HEK293T (cell line): Measurements from ENCODE around the gene DARS1.
"Not testable (repeated sequence)": the region's sequence is repeated elsewhere in the genome, so short reads cannot be mapped to it uniquely, and the experiment has no call there.

Experiments
- CTCF ChIA-PET: fragments of 350-600 bp; formaldehyde crosslinking; extraction: SDS; loops from one replicate; lab custom pipeline; 2021; ENCODE audit warnings: antibody characterized with exemption, inconsistent platforms; lab: Yijun Ruan, JAX
- POLR2A ChIA-PET: fragments of 350-600 bp; formaldehyde crosslinking; extraction: SDS; loops from one replicate; lab custom pipeline; 2020; ENCODE audit warnings: antibody characterized with exemption, inconsistent platforms; lab: Yijun Ruan, JAX
- DNase-seq: peaks from one replicate; pipeline ENCODE4 v3.0.0; 2012; ENCODE audit warnings: mixed read lengths; ENCODE audit errors: extremely low spot score
- ARNT ChIP-seq: fragments of 450-650 bp; IDR thresholded peaks from 2 replicates; pipeline ENCODE4 v1.6.1; 2017; ENCODE audit warnings: mild to moderate bottlenecking
- BHLHE40 ChIP-seq: fragments of 450-650 bp; IDR thresholded peaks from 2 replicates; pipeline ENCODE4 v1.6.1; 2016; ENCODE audit warnings: mild to moderate bottlenecking, moderate library complexity, borderline replicate concordance
- CTBP1 ChIP-seq: fragments of 450-650 bp; IDR thresholded peaks from 2 replicates; pipeline ENCODE4 v1.6.1; 2016; ENCODE audit warnings: borderline replicate concordance
- ELF4 ChIP-seq: fragments of 450-650 bp; IDR thresholded peaks from 2 replicates; pipeline ENCODE4 v1.6.1; 2017; ENCODE audit warnings: antibody characterized with exemption
- FOXA1 ChIP-seq: fragments of 450-650 bp; IDR thresholded peaks from 2 replicates; pipeline ENCODE4 v1.6.1; 2016; ENCODE audit warnings: mild to moderate bottlenecking
- FOXK2 ChIP-seq: fragments of 450-650 bp; IDR thresholded peaks from 2 replicates; pipeline ENCODE4 v1.6.1; 2016; ENCODE audit warnings: mild to moderate bottlenecking
- FOXM1 ChIP-seq: fragments of 450-650 bp; IDR thresholded peaks from 2 replicates; pipeline ENCODE4 v1.6.1; 2017; ENCODE audit warnings: mild to moderate bottlenecking, borderline replicate concordance
- HDGF ChIP-seq: fragments of 450-650 bp; IDR thresholded peaks from 2 replicates; pipeline ENCODE4 v1.6.1; 2017; ENCODE audit warnings: antibody characterized with exemption, borderline replicate concordance
- L3MBTL2 ChIP-seq: fragments of 450-650 bp; conservative IDR thresholded peaks from 2 replicates; pipeline ENCODE4 v1.6.1; 2016; ENCODE audit warnings: mild to moderate bottlenecking
- LEF1 ChIP-seq: fragments of 450-650 bp; IDR thresholded peaks from 2 replicates; pipeline ENCODE4 v1.6.1; 2017; ENCODE audit warnings: mild to moderate bottlenecking, borderline replicate concordance
- NFRKB ChIP-seq: fragments of 450-650 bp; IDR thresholded peaks from 2 replicates; pipeline ENCODE4 v1.6.1; 2016; ENCODE audit warnings: mild to moderate bottlenecking, moderate library complexity
- SP1 ChIP-seq: fragments of 450-650 bp; IDR thresholded peaks from 2 replicates; pipeline ENCODE4 v1.6.1; 2017
- SUZ12 ChIP-seq: fragments of 450-650 bp; IDR thresholded peaks from 2 replicates; pipeline ENCODE4 v1.6.1; 2016; ENCODE audit warnings: mild to moderate bottlenecking
- TARDBP ChIP-seq: fragments of 450-650 bp; IDR thresholded peaks from 2 replicates; pipeline ENCODE4 v1.6.1; 2016
- ZNF384 ChIP-seq: fragments of 450-650 bp; IDR thresholded peaks from 2 replicates; pipeline ENCODE4 v1.6.1; 2016
- TF ChIP-seq, protein P1 (sequence below): fragments of 450-650 bp; IDR thresholded peaks from 2 replicates; pipeline ENCODE4 v1.6.1; 2016

Gene DARS1

DNA sequence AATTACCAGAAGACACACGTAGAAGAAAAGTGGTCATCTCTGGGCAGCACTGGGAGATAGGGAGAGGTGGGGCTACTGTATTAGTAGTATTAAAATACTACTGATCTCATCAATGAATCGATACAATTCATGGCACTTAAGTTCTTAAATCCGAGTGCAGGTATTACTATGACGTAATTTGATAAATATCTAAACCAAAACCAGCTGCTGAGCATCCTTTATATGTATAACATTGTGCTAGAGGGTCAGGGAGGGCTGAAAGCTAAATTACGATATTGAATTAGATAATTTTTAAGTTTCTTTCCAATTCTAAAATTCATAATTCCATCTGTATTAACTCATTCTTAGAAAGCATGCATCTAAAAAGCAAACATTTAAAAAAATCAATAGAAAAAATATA is 25.3 kb downstream of the DARS1 start:
- no peak for TF ChIP-seq NFRKB
- CTCF ChIA-PET, result no interaction called here
- no peak for DNase-seq
- POLR2A ChIA-PET, result no interaction called here

- DNase-seq, POLR2A ChIA-PET: not testable (repeated sequence)
- CTCF ChIA-PET, result interaction anchor here (1.2 kb wide), 1 partner anchor 9 kb away, joined by 4 read pairs; no protein-coding TSS in a partner anchor
These were observed 26.5 kb downstream of the DARS1 start for GRCh38 chr2:135958927-135959326.

DNA sequence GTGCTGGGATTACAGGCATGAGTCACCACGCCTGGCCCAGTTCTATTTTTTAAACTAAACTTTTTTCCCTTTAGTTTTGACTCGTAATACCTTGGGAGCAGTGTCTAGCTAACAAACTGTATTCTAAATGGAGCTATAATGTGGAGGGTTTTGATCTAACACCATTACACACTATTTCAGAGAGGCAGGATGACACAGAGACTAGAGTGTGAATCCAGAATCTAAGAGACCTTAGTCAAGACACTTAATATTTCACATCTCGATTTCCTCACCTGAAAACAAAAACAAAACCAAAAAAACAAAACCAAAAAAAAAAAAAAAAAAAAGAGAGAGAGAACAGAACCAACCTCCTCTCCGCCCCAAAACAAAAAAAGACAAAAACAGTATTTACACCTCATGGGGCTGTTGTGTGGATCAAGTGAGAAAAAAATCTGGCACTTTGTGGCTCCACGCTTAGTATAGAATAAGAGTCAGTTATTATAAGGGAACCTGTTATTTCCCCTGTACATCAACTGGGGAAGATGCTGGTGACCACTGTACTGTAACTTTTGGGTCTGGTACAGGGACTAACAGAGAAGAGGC is 31.3 kb downstream of the DARS1 start:
- POLR2A ChIA-PET, result no interaction called here
- DNase-seq, result no peak
- CTCF ChIA-PET, result no interaction called here
- TF ChIP-seq FOXA1, result no peak
- no peak for TF ChIP-seq ELF4
- no peak for TF ChIP-seq SP1
- no peak for TF ChIP-seq CTBP1
- TF ChIP-seq LEF1, result no peak
- no peak for TF ChIP-seq L3MBTL2
- no peak for TF ChIP-seq FOXK2
- no peak for TF ChIP-seq HDGF

- POLR2A ChIA-PET, result no interaction called here
- no peak for DNase-seq
These were observed 32.5 kb downstream of the DARS1 start for GRCh38 chr2:135952891-135953290.

DNA sequence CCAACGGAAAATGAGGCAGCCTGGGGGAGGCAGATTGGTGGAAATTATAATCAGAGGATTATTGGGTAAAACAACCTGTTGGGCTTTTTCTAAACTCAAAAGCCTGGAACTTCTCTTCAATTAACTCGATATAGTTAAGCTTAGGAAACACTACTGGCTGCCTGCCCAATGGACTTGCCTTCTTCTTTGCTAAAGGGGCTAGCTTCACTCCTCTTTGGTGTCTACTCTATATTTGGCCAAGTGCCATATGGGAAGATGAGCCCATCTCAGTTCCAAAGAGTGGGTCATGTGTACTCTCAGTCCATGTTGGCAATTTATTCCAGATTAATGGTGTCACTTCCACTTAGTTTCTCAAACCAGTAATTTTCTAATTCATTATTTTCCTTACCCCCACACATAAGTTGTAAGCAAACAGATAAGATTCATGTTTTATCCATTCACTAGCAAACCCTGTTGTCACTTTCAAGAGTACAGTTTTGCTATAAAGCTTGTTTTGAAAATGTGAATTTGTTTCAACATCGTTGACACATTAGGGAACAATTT is 34.3 kb downstream of the DARS1 start:
- POLR2A ChIA-PET, result no interaction called here
- DNase-seq, result no peak
- no peak for TF ChIP-seq CTBP1
- no peak for TF ChIP-seq ARNT
- TF ChIP-seq FOXA1, result no peak
- TF ChIP-seq NFRKB, result no peak
- TF ChIP-seq FOXK2, result no peak
- TF ChIP-seq, protein P1, sequence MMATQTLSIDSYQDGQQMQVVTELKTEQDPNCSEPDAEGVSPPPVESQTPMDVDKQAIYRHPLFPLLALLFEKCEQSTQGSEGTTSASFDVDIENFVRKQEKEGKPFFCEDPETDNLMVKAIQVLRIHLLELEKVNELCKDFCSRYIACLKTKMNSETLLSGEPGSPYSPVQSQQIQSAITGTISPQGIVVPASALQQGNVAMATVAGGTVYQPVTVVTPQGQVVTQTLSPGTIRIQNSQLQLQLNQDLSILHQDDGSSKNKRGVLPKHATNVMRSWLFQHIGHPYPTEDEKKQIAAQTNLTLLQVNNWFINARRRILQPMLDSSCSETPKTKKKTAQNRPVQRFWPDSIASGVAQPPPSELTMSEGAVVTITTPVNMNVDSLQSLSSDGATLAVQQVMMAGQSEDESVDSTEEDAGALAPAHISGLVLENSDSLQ, result no peak
- no peak for TF ChIP-seq TARDBP
- CTCF ChIA-PET, result no interaction called here

More at GRCh38 chr2:135952891-135953290, 32.5 kb downstream of the DARS1 start:
- TF ChIP-seq BHLHE40 (no peak), FOXM1 (no peak), FOXA1 (no peak), HDGF (no peak), ELF4 (no peak), FOXK2 (no peak), L3MBTL2 (no peak), CTBP1 (no peak), NFRKB (no peak), SP1 (no peak)
- CTCF ChIA-PET, result no interaction called here

- ChIA-PET CTCF (interaction anchor here (1.2 kb wide), 1 partner anchor 9 kb away, joined by 4 read pairs; no protein-coding TSS in a partner anchor), POLR2A (no interaction called here)
- no peak for DNase-seq
- TF ChIP-seq HDGF, result no peak
- TF ChIP-seq LEF1, result no peak
- no peak for TF ChIP-seq FOXM1
- no peak for TF ChIP-seq ZNF384
- TF ChIP-seq SUZ12, result no peak
- no peak for TF ChIP-seq FOXA1
- TF ChIP-seq ARNT, result no peak
- TF ChIP-seq CTBP1, result no peak
- no peak for TF ChIP-seq ELF4
- TF ChIP-seq TARDBP, result no peak
- TF ChIP-seq, protein P1, result no peak
- TF ChIP-seq L3MBTL2, result no peak
- no peak for TF ChIP-seq FOXK2
- TF ChIP-seq SP1, result no peak
These were observed 35.8 kb downstream of the DARS1 start for GRCh38 chr2:135949451-135950234.

GRCh38 chr2:135948642-135949355 is 36.6 kb downstream of the DARS1 start:
- POLR2A ChIA-PET, result no interaction called here
- no peak for DNase-seq
- TF ChIP-seq LEF1 (no peak), NFRKB (no peak)
- TF ChIP-seq, protein P1, result peak; percentile 32; the same call in 1 of the 2 replicates
- CTCF ChIA-PET, result interaction anchor here (0.6 kb wide), 3 partner anchors 11 to 187 kb away, joined by 3 to 5 read pairs (median 3); no protein-coding TSS in a partner anchor
